ENCODE data around the gene GDPD4. TPM values are rescaled to one million over a fixed set of nuclear protein-coding genes. Genes with fewer than 3 reads are reported as not detected.
A peak's percentile ranks its signal among the peaks of the same experiment; 100 is the strongest.

Gene GDPD4
- total RNA-seq, 4 donors from 2014 or later: not detected

DNA sequence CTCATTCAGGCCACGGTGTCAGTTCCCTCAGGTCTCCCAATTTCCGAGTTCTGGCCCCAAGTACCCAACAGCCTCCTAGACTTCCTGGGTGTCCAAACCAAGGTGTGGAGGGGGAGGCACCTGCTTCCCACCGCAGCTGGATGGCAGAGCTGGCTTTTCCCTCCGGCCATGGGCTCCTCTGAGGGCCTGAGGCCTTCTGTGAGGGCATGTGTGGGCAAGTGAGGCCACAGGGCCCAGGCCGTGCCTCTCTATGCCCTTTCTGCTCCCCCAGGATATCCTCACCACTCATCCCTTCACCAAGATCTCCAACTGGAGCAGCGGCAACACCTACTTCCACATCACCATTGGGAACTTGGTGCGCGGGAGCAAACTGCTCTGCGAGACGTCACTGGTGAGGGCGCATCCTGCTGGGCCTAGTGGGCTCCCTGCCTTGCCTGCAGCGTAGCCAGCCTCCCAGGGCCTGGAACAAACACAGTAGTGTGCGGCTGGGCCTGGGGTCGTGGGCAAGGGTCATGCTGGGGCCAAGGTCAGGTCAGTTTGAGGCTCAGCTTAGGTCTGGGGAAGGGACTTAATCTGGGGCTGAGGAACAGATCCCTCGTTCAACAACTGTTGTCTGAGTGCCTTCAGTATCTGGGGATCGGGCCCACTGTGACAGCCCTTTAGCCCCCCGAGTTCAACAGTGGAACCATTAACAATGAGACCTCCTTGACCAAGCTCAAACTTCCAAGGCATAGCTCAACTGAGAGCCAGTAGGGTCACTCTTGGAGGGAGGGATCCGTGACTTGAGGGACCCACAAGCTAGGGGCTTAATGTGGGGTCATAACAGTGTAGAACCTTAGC lies 87.7 kb downstream of the GDPD4 start:
- peak; percentile 89 for DNase-seq (ENCODE audit: extremely low spot score)
- no peaks in the 10 kb centered on the region for H3K4me1 ChIP-seq
- H3K4me3 ChIP-seq: no peak overlapping the region
- intact Hi-C loops (cut with DNase I): no loop called here
- WGBS: 97% methylated on average over 14 of the region's 18 CpGs
- H3K27ac ChIP-seq (replicated peaks in 1 of 4): no peak overlapping the region
- no peaks in the 10 kb centered on the region for H3K9me3 ChIP-seq
- no peak for TF ChIP-seq POLR2A (IDR thresholded peaks at IDR 0.05; ENCODE audit: low read depth)
- no peak for TF ChIP-seq EP300 (IDR thresholded peaks at IDR 0.05)
- TF ChIP-seq, protein P1, sequence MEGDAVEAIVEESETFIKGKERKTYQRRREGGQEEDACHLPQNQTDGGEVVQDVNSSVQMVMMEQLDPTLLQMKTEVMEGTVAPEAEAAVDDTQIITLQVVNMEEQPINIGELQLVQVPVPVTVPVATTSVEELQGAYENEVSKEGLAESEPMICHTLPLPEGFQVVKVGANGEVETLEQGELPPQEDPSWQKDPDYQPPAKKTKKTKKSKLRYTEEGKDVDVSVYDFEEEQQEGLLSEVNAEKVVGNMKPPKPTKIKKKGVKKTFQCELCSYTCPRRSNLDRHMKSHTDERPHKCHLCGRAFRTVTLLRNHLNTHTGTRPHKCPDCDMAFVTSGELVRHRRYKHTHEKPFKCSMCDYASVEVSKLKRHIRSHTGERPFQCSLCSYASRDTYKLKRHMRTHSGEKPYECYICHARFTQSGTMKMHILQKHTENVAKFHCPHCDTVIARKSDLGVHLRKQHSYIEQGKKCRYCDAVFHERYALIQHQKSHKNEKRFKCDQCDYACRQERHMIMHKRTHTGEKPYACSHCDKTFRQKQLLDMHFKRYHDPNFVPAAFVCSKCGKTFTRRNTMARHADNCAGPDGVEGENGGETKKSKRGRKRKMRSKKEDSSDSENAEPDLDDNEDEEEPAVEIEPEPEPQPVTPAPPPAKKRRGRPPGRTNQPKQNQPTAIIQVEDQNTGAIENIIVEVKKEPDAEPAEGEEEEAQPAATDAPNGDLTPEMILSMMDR (IDR thresholded peaks at IDR 0.05): no peak
- no peak for TF ChIP-seq POLR2AphosphoS5 (IDR thresholded peaks at IDR 0.05)
- H3K36me3 ChIP-seq: peaks cover 0 to 3% (median 0%) of the 10 kb centered on the region in 4 donors
- no peaks in the 10 kb centered on the region for H3K27me3 ChIP-seq

GRCh38 chr11:77213029-77213579 lies 88.4 kb downstream of the GDPD4 start:
- 90% methylated on average over 13 of the region's 13 CpGs for WGBS
- intact Hi-C loops (cut with DNase I): no loop called here
- TF ChIP-seq POLR2A (IDR thresholded peaks at IDR 0.05; ENCODE audit: low read depth): no peak

DNA sequence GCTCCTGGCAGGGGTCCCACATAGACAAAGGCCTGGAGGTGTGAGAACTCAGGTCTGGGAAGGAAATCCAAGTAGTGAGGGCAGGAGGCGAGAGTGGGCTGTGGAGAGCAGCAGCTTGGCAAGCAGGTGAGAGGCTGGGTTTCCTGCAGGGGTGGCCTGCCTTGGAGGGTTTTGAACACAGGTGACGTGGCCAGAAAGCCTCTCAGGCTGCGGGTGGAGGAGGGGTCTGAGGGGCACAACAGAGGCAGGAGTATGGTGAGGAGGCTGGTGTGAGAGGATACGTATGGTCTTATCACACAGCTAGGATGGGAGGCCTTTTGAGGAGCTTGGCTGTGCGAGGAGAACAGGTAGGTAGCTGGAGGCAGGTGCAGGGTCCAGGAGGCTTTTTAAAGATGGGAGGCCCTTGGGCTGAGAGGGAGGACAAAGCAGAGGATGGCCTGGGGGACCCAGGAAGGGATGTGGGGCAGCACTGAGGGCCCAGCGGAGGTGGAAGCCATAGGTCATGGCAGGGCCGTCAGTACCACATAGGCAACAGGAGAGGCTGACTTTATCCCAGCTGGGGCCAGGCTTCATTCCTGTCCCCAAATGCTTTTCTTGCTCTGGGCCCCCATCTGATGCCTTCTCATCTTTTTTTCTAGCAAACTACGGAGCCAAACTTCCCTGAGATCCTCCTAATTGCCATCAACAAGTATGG lies 89.0 kb downstream of the GDPD4 start:
- no peak for DNase-seq (ENCODE audit: extremely low spot score)
- Histone ChIP-seq H3K4me1 (no peaks in the 10 kb centered on the region), H3K9me3 (no peaks in the 10 kb centered on the region), H3K27ac (replicated peaks in 1 of 4) (no peak overlapping the region), H3K27me3 (no peaks in the 10 kb centered on the region), H3K4me3 (no peak overlapping the region), H3K36me3 (peaks cover 0 to 3% (median 0%) of the 10 kb centered on the region in 4 donors)
- no peak for TF ChIP-seq POLR2A (IDR thresholded peaks at IDR 0.05; ENCODE audit: low read depth)
- TF ChIP-seq EP300 (IDR thresholded peaks at IDR 0.05): no peak
- no peak for TF ChIP-seq POLR2AphosphoS5 (IDR thresholded peaks at IDR 0.05)
- TF ChIP-seq, protein P1 (IDR thresholded peaks at IDR 0.05): no peak
- intact Hi-C loops (cut with DNase I): no loop called here
- whole genome bisulfite sequencing: 94% methylated on average over 8 of the region's 8 CpGs

More at GRCh38 chr11:77213029-77213579, 88.4 kb downstream of the GDPD4 start:
- Histone ChIP-seq H3K4me1 (no peaks in the 10 kb centered on the region), H3K9me3 (no peaks in the 10 kb centered on the region), H3K4me3 (no peak overlapping the region), H3K36me3 (peaks cover 0 to 3% (median 0%) of the 10 kb centered on the region in 4 donors), H3K27me3 (no peaks in the 10 kb centered on the region), H3K27ac (replicated peaks in 1 of 4) (no peak overlapping the region)
- DNase-seq (ENCODE audit: extremely low spot score): no peak

- no peak for TF ChIP-seq POLR2AphosphoS5 (IDR thresholded peaks at IDR 0.05)
- TF ChIP-seq, protein P1 (IDR thresholded peaks at IDR 0.05): no peak
- no peak for TF ChIP-seq EP300 (IDR thresholded peaks at IDR 0.05)
- no peak for TF ChIP-seq POLR2A (IDR thresholded peaks at IDR 0.05; ENCODE audit: low read depth)
- H3K9me3 ChIP-seq: no peaks in the 10 kb centered on the region
- no peak overlapping the region for H3K27ac ChIP-seq (replicated peaks in 1 of 4)
- H3K27me3 ChIP-seq: no peaks in the 10 kb centered on the region
- H3K36me3 ChIP-seq: peaks cover 0 to 3% (median 0%) of the 10 kb centered on the region in 4 donors
- no peak for DNase-seq (ENCODE audit: extremely low spot score)
- 85% methylated on average over 10 of the region's 11 CpGs for WGBS
- intact Hi-C loops (cut with DNase I): no loop called here
- H3K4me3 ChIP-seq: no peak overlapping the region
- H3K4me1 ChIP-seq: no peaks in the 10 kb centered on the region
Observed at GRCh38 chr11:77211594-77212251, 89.8 kb downstream of the GDPD4 start.

Measured in esophagus muscularis mucosa (tissue), 4 donors.